RWPE2 (cell line): Measurements from ENCODE around the gene METTL1.

Source experiments
- ATAC-seq: fragments of 200-7000 bp; cut with Tn5 transposase; 3 replicates; pipeline ENCODE4 v1.9.1; 2021; ENCODE audit warnings: low read depth
- DNase-seq: peaks from one replicate; pipeline ENCODE4 v3.0.0-alpha.2; 2020; ENCODE audit warnings: low spot score
- H3K27ac ChIP-seq: fragments of 450-650 bp; 2 replicates; pipeline ENCODE4 v1.5.1; 2017; ENCODE audit warnings: mild to moderate bottlenecking; ENCODE audit not compliant: poor library complexity, severe bottlenecking
- H3K27me3 ChIP-seq: fragments of 250-450 bp; sonication (Bioruptor Pico); 2 replicates; pipeline ENCODE4 v1.5.1; 2021; ENCODE audit warnings: mild to moderate bottlenecking, moderate library complexity; ENCODE audit not compliant: insufficient read depth, poor library complexity, severe bottlenecking
- H3K36me3 ChIP-seq: fragments of 250-450 bp; sonication (Bioruptor Pico); 2 replicates; pipeline ENCODE4 v1.5.1; 2020; ENCODE audit warnings: low read depth, mild to moderate bottlenecking, moderate library complexity
- H3K4me1 ChIP-seq: fragments of 250-450 bp; sonication (Bioruptor Pico); 2 replicates; pipeline ENCODE4 v1.5.1; 2021; ENCODE audit warnings: mild to moderate bottlenecking, moderate library complexity; ENCODE audit not compliant: insufficient read depth, poor library complexity, severe bottlenecking
- H3K4me3 ChIP-seq: fragments of 250-450 bp; sonication (Bioruptor Pico); 2 replicates; pipeline ENCODE4 v1.5.1; 2021; ENCODE audit warnings: mild to moderate bottlenecking, moderate library complexity; ENCODE audit not compliant: severe bottlenecking
- H3K9me3 ChIP-seq: fragments of 250-450 bp; sonication (Bioruptor Pico); 2 replicates; pipeline ENCODE4 v1.5.1; 2021; ENCODE audit warnings: mild to moderate bottlenecking, moderate library complexity; ENCODE audit not compliant: severe bottlenecking
- TF ChIP-seq, protein P1 (sequence below): fragments of 450-650 bp; IDR thresholded peaks from one replicate; pipeline ENCODE4 v1.5.1; 2017; ENCODE audit warnings: mild to moderate bottlenecking, moderate library complexity; ENCODE audit not compliant: poor library complexity, severe bottlenecking

Gene METTL1

DNA sequence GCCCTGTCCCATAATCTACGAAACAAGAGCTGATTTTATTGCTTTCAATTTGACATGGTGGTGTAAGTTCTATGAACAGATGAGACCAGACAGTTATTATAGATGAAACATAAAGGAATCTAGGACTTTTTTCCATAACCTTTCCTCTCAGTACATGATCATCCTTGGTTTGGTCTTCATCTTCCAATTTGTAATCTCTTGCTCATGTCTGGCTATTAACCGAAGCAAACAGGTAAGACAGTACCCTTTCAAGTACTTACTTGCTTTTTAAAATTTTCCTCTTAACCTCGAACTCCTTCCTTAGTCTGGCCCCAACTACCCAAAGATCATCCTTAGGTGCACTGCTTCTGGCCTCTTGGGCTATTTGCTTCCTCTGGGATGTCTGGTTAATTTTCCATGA, 25.9 kb downstream of the METTL1 start:
- DNase-seq = no peak
- H3K4me1 ChIP-seq = peaks cover 9% of the 10 kb centered on the region
- H3K9me3 ChIP-seq = no peaks in the 10 kb centered on the region
- TF ChIP-seq, protein P1, sequence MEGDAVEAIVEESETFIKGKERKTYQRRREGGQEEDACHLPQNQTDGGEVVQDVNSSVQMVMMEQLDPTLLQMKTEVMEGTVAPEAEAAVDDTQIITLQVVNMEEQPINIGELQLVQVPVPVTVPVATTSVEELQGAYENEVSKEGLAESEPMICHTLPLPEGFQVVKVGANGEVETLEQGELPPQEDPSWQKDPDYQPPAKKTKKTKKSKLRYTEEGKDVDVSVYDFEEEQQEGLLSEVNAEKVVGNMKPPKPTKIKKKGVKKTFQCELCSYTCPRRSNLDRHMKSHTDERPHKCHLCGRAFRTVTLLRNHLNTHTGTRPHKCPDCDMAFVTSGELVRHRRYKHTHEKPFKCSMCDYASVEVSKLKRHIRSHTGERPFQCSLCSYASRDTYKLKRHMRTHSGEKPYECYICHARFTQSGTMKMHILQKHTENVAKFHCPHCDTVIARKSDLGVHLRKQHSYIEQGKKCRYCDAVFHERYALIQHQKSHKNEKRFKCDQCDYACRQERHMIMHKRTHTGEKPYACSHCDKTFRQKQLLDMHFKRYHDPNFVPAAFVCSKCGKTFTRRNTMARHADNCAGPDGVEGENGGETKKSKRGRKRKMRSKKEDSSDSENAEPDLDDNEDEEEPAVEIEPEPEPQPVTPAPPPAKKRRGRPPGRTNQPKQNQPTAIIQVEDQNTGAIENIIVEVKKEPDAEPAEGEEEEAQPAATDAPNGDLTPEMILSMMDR = no peak
- no peaks in the 10 kb centered on the region for H3K27me3 ChIP-seq
- H3K4me3 ChIP-seq = peak overlapping the region; percentile 74
- peak overlapping the region; percentile 80 for H3K27ac ChIP-seq
- H3K36me3 ChIP-seq = peaks cover 49% of the 10 kb centered on the region
- no peak for ATAC-seq

DNA sequence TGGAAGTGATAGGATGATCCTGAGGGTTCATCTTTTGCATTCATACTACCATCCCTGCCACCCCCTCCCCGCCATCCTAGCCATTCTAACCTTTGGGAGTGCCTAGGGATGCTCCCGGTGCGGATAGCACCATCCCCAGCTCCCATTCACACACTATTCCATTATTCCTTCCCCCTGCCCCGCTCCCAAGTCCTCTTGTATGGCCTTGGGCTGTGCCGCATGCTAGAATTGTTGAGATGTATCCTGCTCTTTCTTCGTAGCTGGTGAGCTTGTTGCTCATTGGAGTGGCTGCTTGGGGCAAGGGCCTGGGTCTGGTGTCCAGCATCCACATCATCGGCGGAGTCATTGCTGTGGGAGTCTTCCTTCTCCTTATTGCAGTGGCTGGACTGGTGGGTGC, 26.4 kb downstream of the METTL1 start:
- Histone ChIP-seq H3K36me3 (peaks cover 43% of the 10 kb centered on the region), H3K4me1 (peaks cover 9% of the 10 kb centered on the region), H3K4me3 (peak overlapping the region; percentile 74), H3K9me3 (no peaks in the 10 kb centered on the region), H3K27me3 (peaks cover under 1% of the 10 kb centered on the region), H3K27ac (peak overlapping the region; percentile 80)
- peak; percentile 8; the same call in 1 of the 3 replicates for ATAC-seq
- DNase-seq = no peak
- TF ChIP-seq, protein P1 = no peak

DNA sequence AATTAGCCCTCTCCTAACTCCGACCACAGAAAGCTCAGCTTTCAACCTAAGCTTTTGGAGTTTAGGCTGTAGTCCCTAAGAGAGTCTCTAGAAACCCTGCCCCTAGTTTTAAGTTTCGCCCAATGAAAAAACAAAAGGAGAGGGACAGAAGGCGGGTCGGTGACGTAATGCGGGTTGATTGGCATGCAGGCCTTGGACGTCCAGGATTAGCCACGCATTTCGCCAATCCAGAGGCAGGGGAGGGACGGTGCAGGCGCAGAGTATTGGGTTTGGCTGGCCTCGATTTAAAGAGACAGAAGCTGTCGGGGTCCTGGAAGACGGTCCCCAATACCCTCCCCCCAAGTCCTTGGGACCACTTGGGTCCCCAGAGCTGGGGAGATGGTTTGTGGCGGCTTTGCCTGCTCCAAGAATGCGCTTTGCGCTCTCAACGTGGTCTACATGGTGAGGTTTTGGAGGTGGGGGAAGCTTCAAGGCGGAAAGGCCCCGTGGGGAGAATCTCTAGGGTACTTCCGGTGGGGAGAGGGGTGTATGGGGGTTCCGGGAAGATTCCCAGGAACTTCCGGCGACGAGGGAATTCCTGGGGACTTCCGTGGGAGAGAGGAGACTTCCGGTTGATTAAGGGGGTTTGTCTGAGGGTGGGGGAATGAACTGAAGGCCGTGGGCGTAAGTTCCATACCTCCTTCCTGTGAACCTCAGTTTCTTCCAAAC, 27.0 kb downstream of the METTL1 start, which contains the start of gene TSPAN31:
TSPAN31 (plus strand) TSS at position 263 of the 708 bp plus-strand sequence; CDS start at position 379, 116 bp downstream.
- Histone ChIP-seq H3K27ac (peak within 1 kb of the TSS; percentile 80), H3K27me3 (peaks cover 6% of the 10 kb centered on the region), H3K4me1 (peaks cover 9% of the 10 kb centered on the region), H3K9me3 (no peaks in the 10 kb centered on the region), H3K4me3 (peak within 1 kb of the TSS; percentile 74), H3K36me3 (peaks cover 38% of the 10 kb centered on the region)
- TF ChIP-seq, protein P1 = no peak
- DNase-seq (peak; percentile 98), ATAC-seq (peak; percentile 92)

DNA sequence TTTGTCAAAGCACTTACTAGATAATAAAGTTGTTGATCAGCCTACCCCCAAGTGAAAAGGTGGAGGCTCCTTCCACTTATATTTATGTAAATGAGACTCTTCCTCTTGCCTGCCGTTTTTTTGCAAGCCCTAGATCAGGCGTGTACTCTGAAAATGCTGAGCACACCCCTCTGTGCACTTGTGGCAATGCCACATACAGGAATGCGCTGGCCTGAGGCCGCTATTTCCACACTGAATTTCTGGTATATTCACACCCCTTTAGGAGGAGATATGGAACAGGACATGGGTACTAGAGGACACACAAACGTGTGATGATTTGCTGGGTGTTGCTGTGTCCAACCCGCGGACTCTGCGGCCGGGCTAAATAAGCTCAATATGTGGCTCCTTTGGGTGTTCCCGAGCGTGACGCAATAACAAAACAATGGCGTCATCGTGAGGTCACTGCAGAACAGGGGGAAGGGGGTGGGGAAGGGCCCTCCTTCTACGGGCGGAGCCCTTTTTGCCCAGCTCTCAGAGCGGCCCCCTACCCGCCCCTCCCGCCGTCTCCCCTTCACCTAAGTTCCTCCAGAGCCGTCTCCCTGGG, 27.6 kb downstream of the METTL1 start:
- ATAC-seq (peak; percentile 49), DNase-seq (no peak)
- H3K27me3 ChIP-seq = peaks cover 13% of the 10 kb centered on the region
- peak overlapping the region; percentile 80 for H3K27ac ChIP-seq
- TF ChIP-seq, protein P1 = no peak
- H3K4me3 ChIP-seq = peak overlapping the region; percentile 74
- peaks cover 9% of the 10 kb centered on the region for H3K4me1 ChIP-seq
- peaks cover 31% of the 10 kb centered on the region for H3K36me3 ChIP-seq
- H3K9me3 ChIP-seq = no peaks in the 10 kb centered on the region

DNA sequence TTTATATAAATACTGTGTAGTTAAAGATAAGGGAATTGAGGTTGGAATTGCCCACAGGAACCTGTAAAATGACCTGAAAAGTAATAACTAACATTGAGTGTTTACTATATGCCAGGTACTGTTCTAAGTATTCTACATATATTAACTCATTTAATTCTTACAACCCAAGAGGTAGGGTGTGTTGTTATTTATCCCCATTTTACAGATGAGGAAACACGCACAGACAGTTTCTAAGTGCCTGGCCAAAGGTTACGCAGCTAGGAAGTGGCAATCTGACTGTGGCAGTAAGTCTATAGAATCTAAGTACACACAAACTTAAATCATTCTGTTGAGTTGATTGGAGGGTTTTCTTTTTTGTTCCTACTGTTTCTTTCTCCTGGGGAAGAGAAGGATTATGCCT, 28.1 kb downstream of the METTL1 start:
- peak overlapping the region; percentile 74 for H3K4me3 ChIP-seq
- H3K27me3 ChIP-seq = peaks cover 18% of the 10 kb centered on the region
- no peak overlapping the region for H3K27ac ChIP-seq
- DNase-seq = no peak
- no peak for ATAC-seq
- no peaks in the 10 kb centered on the region for H3K9me3 ChIP-seq
- peaks cover 26% of the 10 kb centered on the region for H3K36me3 ChIP-seq
- peaks cover 9% of the 10 kb centered on the region for H3K4me1 ChIP-seq
- TF ChIP-seq, protein P1 = no peak
